DND-41 (cell line): ENCODE measurements around the gene LMX1A.

Experiments
- ATAC-seq: fragments of 200-7000 bp; cut with Tn5 transposase; 3 replicates; pipeline ENCODE4 v1.9.1; 2021; ENCODE audit warnings: low read depth; ENCODE audit not compliant: insufficient read depth
- DNase-seq: peaks from one replicate; pipeline ENCODE4 v3.0.0-alpha.2; 2020
- H2AFZ ChIP-seq: 2 replicates; pipeline ENCODE4 v1.6.0; 2012; ENCODE audit warnings: low read depth, low read length
- H3K27ac ChIP-seq: 2 replicates; pipeline ENCODE4 v1.5.1; 2012; ENCODE audit warnings: low read length, inconsistent platforms
- H3K27me3 ChIP-seq: fragments of 200-600 bp; sonication (generic); 2 replicates; pipeline ENCODE4 v1.6.0; 2012; ENCODE audit warnings: low read length, mild to moderate bottlenecking, inconsistent platforms; ENCODE audit not compliant: insufficient read depth, poor library complexity
- H3K36me3 ChIP-seq: 2 replicates; pipeline ENCODE4 v1.5.1; 2012; ENCODE audit warnings: low read length, inconsistent platforms; ENCODE audit not compliant: insufficient read depth
- H3K4me1 ChIP-seq: 2 replicates; pipeline ENCODE4 v1.5.1; 2012; ENCODE audit warnings: mild to moderate bottlenecking, low read length; ENCODE audit not compliant: insufficient read depth
- H3K4me2 ChIP-seq: 2 replicates; pipeline ENCODE4 v1.6.0; 2012; ENCODE audit warnings: mild to moderate bottlenecking, moderate library complexity, low read length, inconsistent platforms; ENCODE audit not compliant: insufficient read depth
- H3K4me3 ChIP-seq, 2 experiments: fragments of 200-600 bp in 1 of 2; shearing (Covaris generic) in 1 of 2; 2 replicates each; pipeline ENCODE4 v1.5.1; 2012 to 2016; ENCODE audit warnings: inconsistent platforms in 2 of 2, low read length in 2 of 2, mild to moderate bottlenecking in 2 of 2, low read depth in 1 of 2, moderate library complexity in 1 of 2
- H3K79me2 ChIP-seq: 2 replicates; pipeline ENCODE4 v1.6.0; 2012; ENCODE audit warnings: low read length, inconsistent platforms; ENCODE audit not compliant: insufficient read depth
- H3K9ac ChIP-seq: 2 replicates; pipeline ENCODE4 v1.6.0; 2012; ENCODE audit warnings: low read depth, mild to moderate bottlenecking, inconsistent platforms, low read length, moderate library complexity
- H3K9me3 ChIP-seq: 2 replicates; pipeline ENCODE4 v1.5.1; 2012; ENCODE audit warnings: low read length, moderate library complexity, mild to moderate bottlenecking, inconsistent platforms; ENCODE audit not compliant: insufficient read depth, severe bottlenecking
- H4K20me1 ChIP-seq: 2 replicates; pipeline ENCODE4 v1.6.0; 2012; ENCODE audit warnings: low read length; ENCODE audit not compliant: insufficient read depth
- EZH2 ChIP-seq: IDR thresholded peaks from 3 replicates; pipeline ENCODE4 v1.6.1; 2012; ENCODE audit warnings: borderline replicate concordance, low read depth, mild to moderate bottlenecking, moderate library complexity, low read length, inconsistent platforms; ENCODE audit not compliant: severe bottlenecking
- TF ChIP-seq, protein P1 (sequence below): IDR thresholded peaks from 2 replicates; pipeline ENCODE4 v1.5.1; 2012; ENCODE audit warnings: borderline replicate concordance, low read length, moderate library complexity, mild to moderate bottlenecking; ENCODE audit not compliant: poor library complexity, severe bottlenecking; ENCODE audit errors: extremely low read depth

Gene LMX1A

DNA sequence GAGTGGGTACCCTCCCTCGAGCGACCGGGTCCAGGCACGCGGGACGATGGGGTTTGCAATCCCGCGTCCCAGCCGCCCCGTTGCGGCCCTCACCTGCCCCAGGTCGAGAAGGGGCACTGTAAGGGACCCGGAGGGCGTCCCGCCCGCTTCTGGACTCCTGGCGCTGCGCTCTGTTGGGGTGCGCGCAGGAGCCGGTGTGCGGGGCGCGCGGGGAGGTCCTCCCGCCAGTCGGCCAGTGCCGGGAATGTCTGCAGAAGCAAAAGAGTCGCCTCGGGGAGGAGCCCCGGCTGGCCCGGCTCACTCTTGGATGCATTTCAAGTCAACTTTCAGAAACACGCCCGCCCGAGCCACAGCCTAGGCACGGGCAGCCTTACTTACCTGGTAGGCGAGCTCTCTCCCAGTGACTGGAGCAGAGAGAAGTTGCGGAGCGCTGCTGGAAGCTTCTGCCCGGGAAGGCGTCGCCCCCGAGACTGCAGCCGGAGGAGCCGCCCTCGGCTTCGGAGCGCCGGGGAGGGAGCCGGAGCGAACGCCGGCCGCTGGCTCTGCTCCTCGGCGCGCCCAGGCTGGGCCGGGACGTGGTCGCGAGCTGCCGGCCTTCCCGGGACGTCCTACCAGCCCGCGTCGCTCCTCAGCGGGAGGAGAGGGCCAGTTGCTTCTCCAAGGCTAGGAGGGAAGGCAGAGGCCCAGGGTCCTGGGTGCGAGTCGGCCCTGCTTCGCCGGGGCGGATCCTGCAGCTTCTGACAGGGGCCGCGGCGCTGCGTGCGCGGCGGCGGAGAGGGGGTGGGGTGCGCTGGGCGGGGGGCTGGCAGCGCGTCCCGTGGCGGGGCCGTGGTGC lies at the start of gene LMX1A:
Gene LMX1A (minus strand): TSS at position 739 of the 835 bp plus-strand sequence. CDS start 1,156 bp downstream, outside the sequence.
- Histone ChIP-seq H3K36me3 (no peaks in the 10 kb centered on the region), H4K20me1 (no peaks in the 10 kb centered on the region), H3K4me2 (no peak within 1 kb of the TSS), H3K4me1 (no peaks in the 10 kb centered on the region), H3K79me2 (no peaks in the 10 kb centered on the region), H3K9ac (no peak within 1 kb of the TSS), H2AFZ (no peak within 1 kb of the TSS), H3K27me3 (peaks cover 2% of the 10 kb centered on the region), H3K4me3 (no peak within 1 kb of the TSS), H3K9me3 (no peaks in the 10 kb centered on the region), H3K27ac (no peak within 1 kb of the TSS)
- DNase-seq (no peak), ATAC-seq (no peak)
- TF ChIP-seq, protein P1, sequence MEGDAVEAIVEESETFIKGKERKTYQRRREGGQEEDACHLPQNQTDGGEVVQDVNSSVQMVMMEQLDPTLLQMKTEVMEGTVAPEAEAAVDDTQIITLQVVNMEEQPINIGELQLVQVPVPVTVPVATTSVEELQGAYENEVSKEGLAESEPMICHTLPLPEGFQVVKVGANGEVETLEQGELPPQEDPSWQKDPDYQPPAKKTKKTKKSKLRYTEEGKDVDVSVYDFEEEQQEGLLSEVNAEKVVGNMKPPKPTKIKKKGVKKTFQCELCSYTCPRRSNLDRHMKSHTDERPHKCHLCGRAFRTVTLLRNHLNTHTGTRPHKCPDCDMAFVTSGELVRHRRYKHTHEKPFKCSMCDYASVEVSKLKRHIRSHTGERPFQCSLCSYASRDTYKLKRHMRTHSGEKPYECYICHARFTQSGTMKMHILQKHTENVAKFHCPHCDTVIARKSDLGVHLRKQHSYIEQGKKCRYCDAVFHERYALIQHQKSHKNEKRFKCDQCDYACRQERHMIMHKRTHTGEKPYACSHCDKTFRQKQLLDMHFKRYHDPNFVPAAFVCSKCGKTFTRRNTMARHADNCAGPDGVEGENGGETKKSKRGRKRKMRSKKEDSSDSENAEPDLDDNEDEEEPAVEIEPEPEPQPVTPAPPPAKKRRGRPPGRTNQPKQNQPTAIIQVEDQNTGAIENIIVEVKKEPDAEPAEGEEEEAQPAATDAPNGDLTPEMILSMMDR = no peak
- TF ChIP-seq EZH2 = no peak

DNA sequence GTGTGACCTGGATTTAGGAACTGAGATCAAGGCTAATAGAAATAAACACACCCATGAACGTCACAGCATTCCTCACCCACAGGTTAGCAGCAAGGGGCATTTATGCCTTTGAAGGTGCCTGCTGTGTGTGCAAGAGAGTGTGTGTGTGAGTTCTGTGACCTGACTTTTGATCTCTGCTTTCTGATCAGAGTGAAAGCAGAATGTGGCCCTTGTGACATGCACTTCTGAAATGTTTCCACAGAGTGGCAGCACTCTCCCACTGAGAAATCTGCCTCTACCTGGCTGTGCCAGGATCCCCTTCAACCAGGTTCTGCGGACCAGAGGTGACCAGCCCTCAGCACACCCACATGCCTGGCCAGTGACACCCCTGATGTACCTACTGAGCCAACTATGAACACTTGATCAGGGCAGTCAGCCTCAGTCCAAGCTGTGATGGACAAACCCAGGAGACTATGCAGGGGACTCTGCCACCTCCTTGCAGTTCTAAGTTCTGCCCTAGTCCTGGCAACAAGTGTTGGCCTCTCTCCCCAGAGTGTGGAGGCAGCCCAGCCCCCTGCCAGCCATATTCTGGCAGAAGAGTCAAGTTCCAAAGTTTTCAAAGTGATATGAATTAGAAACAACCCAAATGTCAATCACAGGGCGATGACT lies 47.4 kb upstream of the LMX1A start:
- H3K4me1 ChIP-seq = no peaks in the 10 kb centered on the region
- no peaks in the 10 kb centered on the region for H3K36me3 ChIP-seq
- no peak overlapping the region for H3K4me3 ChIP-seq
- DNase-seq (peak; percentile 20), ATAC-seq (peak; percentile 73)
- H3K4me2 ChIP-seq = no peak overlapping the region
- no peak overlapping the region for H2AFZ ChIP-seq
- H4K20me1 ChIP-seq = peaks cover 26% of the 10 kb centered on the region
- no peaks in the 10 kb centered on the region for H3K79me2 ChIP-seq
- peaks cover 69% of the 10 kb centered on the region for H3K27me3 ChIP-seq
- no peak overlapping the region for H3K9ac ChIP-seq
- TF ChIP-seq, protein P1 = peak; percentile 71
- TF ChIP-seq EZH2 = no peak
- no peak overlapping the region for H3K27ac ChIP-seq
- no peaks in the 10 kb centered on the region for H3K9me3 ChIP-seq

DNA sequence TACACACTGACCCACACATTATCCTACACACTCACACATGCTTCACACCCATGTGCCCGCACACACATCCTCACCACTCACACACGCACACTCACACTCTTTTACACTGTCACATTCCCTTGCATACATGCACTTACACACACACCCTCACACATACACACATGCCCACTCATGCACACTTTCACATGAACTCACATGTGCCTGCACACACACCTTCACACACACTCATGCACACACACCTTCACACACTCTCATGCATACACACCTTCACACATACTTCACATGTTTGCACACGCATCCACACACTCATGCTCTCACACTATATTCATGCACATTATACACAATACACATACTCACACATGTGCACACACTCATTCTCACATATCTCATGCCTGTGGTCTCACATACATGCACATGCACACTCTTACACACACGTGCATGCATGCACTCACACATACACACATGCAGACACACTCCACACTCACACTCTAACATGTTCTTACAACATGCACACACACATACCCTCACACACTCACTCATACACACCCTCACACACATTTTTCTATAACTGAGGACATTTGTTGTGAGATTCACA lies 46.1 kb upstream of the LMX1A start:
- no peak overlapping the region for H3K4me3 ChIP-seq
- DNase-seq (no peak), ATAC-seq (no peak)
- peaks cover 76% of the 10 kb centered on the region for H3K27me3 ChIP-seq
- H3K27ac ChIP-seq = no peak overlapping the region
- H4K20me1 ChIP-seq = peaks cover 31% of the 10 kb centered on the region
- no peaks in the 10 kb centered on the region for H3K9me3 ChIP-seq
- H3K4me2 ChIP-seq = no peak overlapping the region
- H3K79me2 ChIP-seq = no peaks in the 10 kb centered on the region
- H3K9ac ChIP-seq = no peak overlapping the region
- no peak for TF ChIP-seq EZH2
- TF ChIP-seq, protein P1 = no peak
- H2AFZ ChIP-seq = no peak overlapping the region
- no peaks in the 10 kb centered on the region for H3K4me1 ChIP-seq
- H3K36me3 ChIP-seq = no peaks in the 10 kb centered on the region
